HG03457 (cell line): ENCODE measurements around the gene B3GNT7.
"Not testable (repeated sequence)": the region's sequence is repeated elsewhere in the genome, so short reads cannot be mapped to it uniquely, and the experiment has no call there.

Source experiments
- ATAC-seq: cut with Tn5 transposase; IDR thresholded peaks from one replicate; pipeline ENCODE4 v1.9.1; 2021; ENCODE audit warnings: moderate number of reproducible peaks; ENCODE audit not compliant: unreplicated experiment

The B3GNT7 gene

GRCh38 chr2:231423176-231423575 lies 27.7 kb downstream of the B3GNT7 start:
- no peak for ATAC-seq

GRCh38 chr2:231425291-231425810 lies 29.8 kb downstream of the B3GNT7 start:
- no peak for ATAC-seq

GRCh38 chr2:231425811-231426703 lies 30.5 kb downstream of the B3GNT7 start:
- no peak for ATAC-seq

GRCh38 chr2:231427116-231427515 lies 31.6 kb downstream of the B3GNT7 start:
- no peak for ATAC-seq

- no peak for ATAC-seq
Measured at GRCh38 chr2:231429152-231429551, 33.6 kb downstream of the B3GNT7 start.

GRCh38 chr2:231429901-231430300 lies 34.4 kb downstream of the B3GNT7 start:
- no peak for ATAC-seq

- not testable (repeated sequence) for ATAC-seq
Measured at GRCh38 chr2:231430437-231430836, 34.9 kb downstream of the B3GNT7 start.

- ATAC-seq, result no peak
Measured at GRCh38 chr2:231431606-231432005, 36.1 kb downstream of the B3GNT7 start.

- ATAC-seq, result no peak
Measured at GRCh38 chr2:231433990-231434389, 38.5 kb downstream of the B3GNT7 start.

GRCh38 chr2:231436957-231437356 lies 41.4 kb downstream of the B3GNT7 start:
- ATAC-seq, result no peak

GRCh38 chr2:231449503-231450054 lies 54.1 kb downstream of the B3GNT7 start:
- no peak for ATAC-seq

- ATAC-seq, result no peak
Measured at GRCh38 chr2:231450548-231450989, 55.1 kb downstream of the B3GNT7 start.
